ENCODE measurements around the gene SCYGR8. TPM values are rescaled to one million over a fixed set of nuclear protein-coding genes. Genes with fewer than 3 reads are reported as not detected.

Gene SCYGR8
- total and polyA plus RNA-seq, 2 donors = not detected

DNA sequence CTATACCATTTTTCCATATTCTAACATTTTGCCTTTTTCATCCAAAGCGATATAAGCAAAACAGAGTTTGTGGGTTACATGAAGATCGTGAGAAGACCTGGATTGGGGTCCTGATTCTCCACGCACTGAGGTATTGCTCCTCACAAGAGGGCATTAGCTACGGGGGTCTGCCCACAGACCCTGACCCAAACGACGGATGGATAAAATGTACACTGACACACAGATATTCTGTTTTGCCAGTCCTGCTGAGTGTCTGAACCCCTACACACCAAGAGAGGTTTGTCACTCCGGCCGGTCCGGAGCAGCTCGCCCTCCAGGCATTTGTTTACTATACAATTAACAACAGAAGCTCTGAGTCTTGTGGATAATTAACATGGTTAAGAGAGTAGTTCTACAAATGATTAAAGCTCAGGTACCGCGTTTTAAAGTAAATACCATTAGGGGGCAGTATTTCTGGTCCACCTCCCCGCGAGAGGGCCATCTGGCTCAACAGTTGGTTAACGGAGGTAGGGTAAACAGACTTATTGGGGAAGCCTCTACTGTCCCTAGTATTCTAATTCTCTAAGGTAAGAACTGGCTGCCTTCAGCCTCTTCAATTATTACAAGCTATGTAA lies 28.4 kb downstream of the SCYGR8 start:
- no peak overlapping the region for H3K27ac ChIP-seq (ENCODE audit: low read depth)
- H3K4me3 ChIP-seq (ENCODE audit: low read depth, low read length) = no peak overlapping the region
- DNase-seq (ENCODE audit: extremely low spot score) = no peak
- WGBS = 54% methylated on average over 15 of the region's 15 CpGs
- no peaks in the 10 kb centered on the region for H3K4me1 ChIP-seq (ENCODE audit: insufficient read depth)
- H3K36me3 ChIP-seq (ENCODE audit: insufficient read depth) = no peaks in the 10 kb centered on the region

DNA sequence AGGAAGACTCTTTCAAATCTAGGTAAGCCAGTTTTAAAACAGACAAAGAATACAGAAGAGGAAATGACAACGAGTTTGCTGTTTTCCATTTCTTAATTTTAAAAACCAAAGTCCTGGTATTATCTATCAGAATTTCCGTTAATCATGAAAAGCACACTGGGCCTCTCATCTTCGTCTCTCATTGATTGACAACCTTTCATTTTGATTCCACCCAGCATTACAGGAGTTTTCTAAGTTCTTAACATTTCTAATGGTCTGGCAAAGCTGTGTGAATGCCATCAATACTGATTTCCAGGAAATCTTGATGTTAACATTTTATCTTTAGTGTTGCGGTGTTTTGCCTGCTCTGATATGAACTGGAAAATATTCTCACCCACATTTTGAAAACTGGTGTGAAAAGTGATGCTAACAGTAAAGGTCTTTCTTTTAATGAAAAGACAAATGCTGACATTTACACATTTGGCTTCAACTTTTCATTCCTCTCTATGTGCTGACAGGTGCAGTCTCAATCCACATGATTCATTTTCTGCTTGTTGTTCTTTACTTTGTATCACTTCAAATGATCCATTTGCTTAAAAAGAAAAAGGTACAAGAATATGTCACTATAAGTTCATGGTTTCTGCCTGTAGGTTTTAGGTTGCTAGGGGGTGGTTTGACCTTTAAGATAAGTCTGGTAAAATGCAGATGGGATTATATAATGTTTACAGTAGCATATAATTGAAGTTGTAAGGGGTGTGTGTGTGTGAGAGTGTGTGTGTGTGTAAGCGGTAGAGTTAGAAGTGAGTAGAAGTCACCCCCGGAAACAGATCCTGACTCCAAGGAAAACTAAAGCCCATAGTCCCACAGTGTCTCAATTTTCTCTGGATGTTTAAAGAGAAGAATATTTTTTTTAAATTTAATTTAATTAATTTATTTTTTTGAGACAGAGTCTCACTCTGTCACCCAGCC lies 29.5 kb downstream of the SCYGR8 start:
- Histone ChIP-seq H3K4me1 (ENCODE audit: insufficient read depth) (no peaks in the 10 kb centered on the region), H3K4me3 (ENCODE audit: low read depth, low read length) (no peak overlapping the region), H3K36me3 (ENCODE audit: insufficient read depth) (no peaks in the 10 kb centered on the region), H3K27ac (ENCODE audit: low read depth) (no peak overlapping the region)
- no peak for DNase-seq (ENCODE audit: extremely low spot score)
- WGBS = 82% methylated on average over 6 of the region's 6 CpGs

DNA sequence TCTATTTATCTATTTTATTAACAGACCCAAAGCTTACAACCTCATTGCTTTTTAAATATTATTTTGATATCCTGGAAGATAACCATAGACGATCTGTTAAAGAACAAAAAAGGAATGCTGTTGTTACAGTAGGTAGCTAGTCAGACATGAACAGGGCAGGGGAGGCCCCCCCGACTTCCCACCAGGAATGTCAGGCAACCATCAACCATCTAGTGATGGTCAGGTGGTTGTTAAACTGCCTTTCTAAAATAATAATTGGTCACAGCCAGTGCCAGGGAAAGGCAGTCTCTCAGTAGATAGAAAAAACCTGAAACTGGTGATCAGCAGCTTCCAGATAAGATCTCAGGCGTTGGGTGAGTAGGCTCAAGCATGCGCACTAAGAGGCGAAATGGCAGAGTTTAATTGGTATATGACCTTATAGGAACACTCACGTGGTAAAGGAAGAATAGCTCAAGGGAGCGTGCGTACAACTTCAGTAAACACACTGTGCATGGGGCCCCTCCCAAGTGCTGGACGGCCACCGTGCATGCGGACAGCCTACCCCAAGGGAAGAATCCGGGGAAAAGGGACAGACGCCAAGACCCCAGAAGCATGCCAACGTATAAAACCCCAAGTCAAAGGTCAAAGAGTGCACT lies 35.4 kb downstream of the SCYGR8 start:
- Histone ChIP-seq H3K4me3 (ENCODE audit: low read depth, low read length) (no peak overlapping the region), H3K36me3 (ENCODE audit: insufficient read depth) (no peaks in the 10 kb centered on the region), H3K4me1 (ENCODE audit: insufficient read depth) (no peaks in the 10 kb centered on the region), H3K27ac (ENCODE audit: low read depth) (no peak overlapping the region)
- DNase-seq (ENCODE audit: extremely low spot score) = no peak
- WGBS = 44% methylated on average over 14 of the region's 14 CpGs

DNA sequence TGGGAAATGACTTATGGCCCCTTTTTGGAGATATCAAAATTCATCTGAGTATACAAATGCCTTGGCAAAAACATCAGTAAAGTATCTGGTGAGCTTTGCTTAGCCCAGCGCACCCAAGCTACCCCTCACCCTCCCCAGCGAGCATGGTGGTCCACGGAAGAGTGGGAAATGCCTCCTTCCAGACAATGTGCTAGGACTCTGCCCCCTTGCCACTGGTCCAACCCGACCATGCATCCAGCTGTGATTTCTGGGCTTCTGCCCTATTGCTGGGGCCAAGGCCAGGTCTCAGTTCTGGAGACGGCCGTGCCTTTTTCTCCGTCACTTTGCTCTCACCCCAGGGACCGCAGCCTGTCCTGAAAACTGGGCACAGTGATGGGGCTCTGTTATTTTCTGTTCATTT lies 36.1 kb downstream of the SCYGR8 start:
- Histone ChIP-seq H3K4me3 (ENCODE audit: low read depth, low read length) (no peak overlapping the region), H3K27ac (ENCODE audit: low read depth) (no peak overlapping the region), H3K36me3 (ENCODE audit: insufficient read depth) (no peaks in the 10 kb centered on the region), H3K4me1 (ENCODE audit: insufficient read depth) (no peaks in the 10 kb centered on the region)
- DNase-seq (ENCODE audit: extremely low spot score) = no peak
- WGBS = 76% methylated on average over 8 of the region's 8 CpGs

DNA sequence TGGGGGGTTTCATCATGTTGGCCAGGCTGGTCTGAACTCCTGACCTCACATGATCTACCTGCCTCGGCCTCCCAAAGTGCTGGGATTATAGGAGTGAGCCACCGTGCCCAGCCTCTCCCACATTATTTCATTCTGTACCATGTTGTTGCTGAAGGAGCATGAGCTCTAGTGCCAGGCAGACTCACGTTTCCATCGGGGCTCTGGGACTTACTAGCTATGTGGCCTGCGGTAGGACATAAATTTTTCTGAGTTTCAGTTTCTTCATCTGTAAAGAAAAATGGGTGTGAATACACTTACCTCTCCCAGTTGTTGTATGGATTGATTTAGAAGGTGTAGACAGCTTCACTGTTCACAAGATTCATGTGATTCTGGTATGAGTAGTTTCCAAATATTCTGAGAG lies 37.1 kb downstream of the SCYGR8 start:
- Histone ChIP-seq H3K36me3 (ENCODE audit: insufficient read depth) (no peaks in the 10 kb centered on the region), H3K4me1 (ENCODE audit: insufficient read depth) (no peaks in the 10 kb centered on the region), H3K27ac (ENCODE audit: low read depth) (no peak overlapping the region), H3K4me3 (ENCODE audit: low read depth, low read length) (no peak overlapping the region)
- WGBS = 86% methylated on average over 5 of the region's 5 CpGs
- no peak for DNase-seq (ENCODE audit: extremely low spot score)

DNA sequence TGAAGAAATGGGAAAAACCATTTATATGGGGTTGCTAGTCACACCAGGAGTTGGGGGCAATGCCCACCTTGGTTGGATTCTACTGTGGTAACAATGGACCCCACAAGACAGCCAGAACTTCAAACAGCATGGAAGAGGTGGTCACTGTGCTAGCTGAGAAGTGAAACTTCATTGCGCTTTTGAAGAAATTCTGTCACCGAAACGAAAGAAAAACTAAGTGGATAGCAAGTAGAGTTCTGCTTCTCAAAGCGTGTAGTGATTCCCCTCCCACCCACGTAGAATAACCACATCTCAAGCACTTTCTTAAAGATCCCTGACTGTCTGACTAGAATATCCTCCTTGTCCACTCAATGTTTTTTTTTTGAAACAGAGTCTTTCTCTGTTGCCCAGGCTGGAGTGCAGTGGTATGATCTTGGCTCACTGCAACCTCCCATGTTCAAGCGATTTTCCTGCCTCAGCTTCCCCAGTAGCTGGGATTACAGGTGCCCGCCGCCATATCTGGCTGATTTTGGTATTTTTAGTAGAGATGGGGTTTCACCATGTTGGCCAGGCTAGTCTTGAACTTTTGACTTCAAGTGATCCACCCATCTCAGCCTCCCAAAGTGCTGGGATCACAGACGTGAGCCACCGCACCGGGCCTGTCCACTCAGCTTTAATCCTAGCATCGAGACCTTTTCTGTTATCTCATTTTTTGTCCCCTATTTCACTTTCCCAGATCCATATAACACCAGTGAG lies 37.9 kb downstream of the SCYGR8 start:
- no peak overlapping the region for H3K4me3 ChIP-seq (ENCODE audit: low read depth, low read length)
- no peak overlapping the region for H3K27ac ChIP-seq (ENCODE audit: low read depth)
- no peak for DNase-seq (ENCODE audit: extremely low spot score)
- WGBS = 79% methylated on average over 12 of the region's 12 CpGs
- H3K36me3 ChIP-seq (ENCODE audit: insufficient read depth) = no peaks in the 10 kb centered on the region
- H3K4me1 ChIP-seq (ENCODE audit: insufficient read depth) = no peaks in the 10 kb centered on the region

DNA sequence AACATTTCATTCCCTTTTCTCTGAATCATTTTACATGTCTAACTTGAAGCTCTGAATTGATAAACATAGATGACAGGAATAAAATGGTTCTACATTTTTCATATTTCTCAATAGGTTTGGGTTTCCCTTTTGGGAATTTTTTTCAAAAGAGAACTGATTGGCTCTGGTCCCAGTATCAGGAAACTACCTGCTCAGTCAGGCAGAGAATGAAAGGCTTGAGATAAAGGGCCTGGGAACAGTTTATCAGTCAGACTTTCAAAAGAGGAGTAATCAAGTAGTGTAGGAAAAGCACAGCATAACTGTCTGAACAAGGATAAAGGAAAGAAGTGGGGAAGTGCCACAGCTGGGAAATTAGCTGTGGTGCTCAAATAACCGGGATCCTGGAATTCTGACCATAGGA lies 39.6 kb downstream of the SCYGR8 start:
- H3K27ac ChIP-seq (ENCODE audit: low read depth) = no peak overlapping the region
- no peak overlapping the region for H3K4me3 ChIP-seq (ENCODE audit: low read depth, low read length)
- H3K36me3 ChIP-seq (ENCODE audit: insufficient read depth) = no peaks in the 10 kb centered on the region
- 48% methylated on average over 1 of the region's 1 CpG for WGBS
- H3K4me1 ChIP-seq (ENCODE audit: insufficient read depth) = no peaks in the 10 kb centered on the region
- no peak for DNase-seq (ENCODE audit: extremely low spot score)

DNA sequence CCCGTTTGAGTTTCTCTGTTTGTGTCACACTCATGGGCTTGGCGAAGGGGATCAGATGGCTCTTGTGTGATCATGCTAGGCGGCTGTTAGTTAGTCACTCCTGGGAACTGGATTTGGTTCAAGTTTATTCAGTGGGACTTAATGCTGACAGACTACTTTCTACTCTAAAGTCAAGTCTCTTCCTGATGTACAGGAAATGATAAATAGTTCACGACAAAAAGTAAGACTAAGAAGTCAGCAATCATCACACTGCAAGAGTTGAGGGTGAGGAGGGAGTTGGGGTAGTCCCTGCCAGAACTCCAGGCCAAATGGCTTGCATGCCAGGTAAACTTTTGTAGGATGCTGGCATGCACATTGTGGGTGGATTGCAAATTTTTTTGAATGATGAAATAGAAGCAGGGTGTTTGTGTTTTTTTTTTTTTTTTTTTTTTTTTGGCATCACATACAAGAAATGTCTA lies 42.9 kb downstream of the SCYGR8 start:
- Histone ChIP-seq H3K27ac (ENCODE audit: low read depth) (no peak overlapping the region), H3K4me3 (ENCODE audit: low read depth, low read length) (no peak overlapping the region), H3K36me3 (ENCODE audit: insufficient read depth) (no peaks in the 10 kb centered on the region), H3K4me1 (ENCODE audit: insufficient read depth) (no peaks in the 10 kb centered on the region)
- WGBS = 76% methylated on average over 4 of the region's 4 CpGs
- DNase-seq (ENCODE audit: extremely low spot score) = no peak

DNA sequence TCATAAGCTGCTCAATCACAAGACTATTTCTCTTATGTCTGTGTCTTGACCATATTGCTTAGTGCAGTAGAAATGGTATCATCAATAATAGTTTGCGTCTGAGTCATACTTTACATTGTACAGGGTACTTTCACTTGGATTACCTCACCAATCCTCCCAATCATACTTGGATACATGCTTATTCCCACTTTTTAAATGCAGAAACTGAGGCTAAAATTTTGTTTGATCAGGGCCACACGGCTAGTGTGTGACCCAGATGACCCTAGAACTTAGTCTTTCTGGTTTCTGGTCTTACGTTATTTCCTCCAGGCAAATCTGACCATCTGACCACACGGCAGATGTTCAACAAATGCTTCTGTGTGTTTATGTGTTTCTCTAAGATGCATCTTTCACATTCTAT lies 44.1 kb downstream of the SCYGR8 start:
- Histone ChIP-seq H3K36me3 (ENCODE audit: insufficient read depth) (no peaks in the 10 kb centered on the region), H3K27ac (ENCODE audit: low read depth) (no peak overlapping the region), H3K4me3 (ENCODE audit: low read depth, low read length) (no peak overlapping the region), H3K4me1 (ENCODE audit: insufficient read depth) (no peaks in the 10 kb centered on the region)
- 60% methylated on average over 4 of the region's 4 CpGs for WGBS
- DNase-seq (ENCODE audit: extremely low spot score) = no peak

DNA sequence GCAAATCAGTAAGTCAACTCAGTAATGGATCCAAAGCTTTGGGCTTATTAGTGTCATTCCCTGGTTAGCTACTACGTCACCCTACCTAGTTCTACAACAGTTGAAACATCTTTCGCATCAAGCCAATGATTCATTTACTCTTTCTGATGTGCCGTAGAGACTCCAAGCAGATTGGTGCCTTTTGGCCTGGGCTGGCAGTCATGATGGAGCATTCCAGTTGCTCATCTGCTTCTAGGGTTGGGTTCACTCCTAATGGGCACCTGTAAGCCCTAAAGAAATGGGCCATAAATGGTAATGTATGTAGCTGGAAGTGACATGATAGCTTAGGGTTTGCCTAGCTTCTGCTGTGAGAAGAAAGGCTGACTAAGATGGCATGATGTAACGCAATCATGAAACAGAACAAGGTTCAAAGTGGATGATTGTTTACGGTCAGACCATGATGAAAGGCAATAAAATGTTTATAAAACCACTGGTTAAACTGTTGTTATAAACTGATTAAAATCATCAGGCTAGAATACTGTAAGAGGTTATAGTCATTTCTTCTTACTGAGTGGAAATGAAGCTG lies 47.5 kb downstream of the SCYGR8 start:
- H3K27ac ChIP-seq (ENCODE audit: low read depth) = no peak overlapping the region
- WGBS = 86% methylated on average over 5 of the region's 5 CpGs
- DNase-seq (ENCODE audit: extremely low spot score) = no peak
- no peak overlapping the region for H3K4me3 ChIP-seq (ENCODE audit: low read depth, low read length)
- no peaks in the 10 kb centered on the region for H3K36me3 ChIP-seq (ENCODE audit: insufficient read depth)
- no peaks in the 10 kb centered on the region for H3K4me1 ChIP-seq (ENCODE audit: insufficient read depth)

Small RNA genes within 50 kb of the gene (small RNA-seq; reads per million reads assigned to genes)
- gene RNA5SP121 (not detected), gene SNRPGP8 (not detected)

Other genes starting within 250 kb of the SCYGR8 start
- gene SCYGR2, start 147.0 kb upstream of the SCYGR8 start, total RNA-seq = not detected
- gene SCYGR2, start 147.0 kb upstream of the SCYGR8 start, polyA plus RNA-seq = not detected
- gene SCYGR3, start 131.1 kb upstream of the SCYGR8 start, total RNA-seq = not detected
- not detected for gene SCYGR3, start 131.1 kb upstream of the SCYGR8 start, polyA plus RNA-seq
- not detected for gene SCYGR4, start 128.4 kb upstream of the SCYGR8 start, total RNA-seq
- gene SCYGR4, start 128.4 kb upstream of the SCYGR8 start, polyA plus RNA-seq = not detected
- not detected for gene SCYGR5, start 79.1 kb upstream of the SCYGR8 start, total RNA-seq
- gene SCYGR5, start 79.1 kb upstream of the SCYGR8 start, polyA plus RNA-seq = not detected
- gene SLC19A3, start 27.9 kb upstream of the SCYGR8 start, total RNA-seq = 1.4 TPM
- gene SLC19A3, start 27.9 kb upstream of the SCYGR8 start, polyA plus RNA-seq = 1.4 TPM
- gene SCYGR6, start 21.1 kb upstream of the SCYGR8 start, total RNA-seq = not detected
- not detected for gene SCYGR6, start 21.1 kb upstream of the SCYGR8 start, polyA plus RNA-seq
- gene SCYGR7, start 17.6 kb upstream of the SCYGR8 start, total RNA-seq = not detected
- not detected for gene SCYGR7, start 17.6 kb upstream of the SCYGR8 start, polyA plus RNA-seq
- not detected for gene CCL20, start 67.9 kb downstream of the SCYGR8 start, total RNA-seq
- gene CCL20, start 67.9 kb downstream of the SCYGR8 start, polyA plus RNA-seq = 1.5 TPM
- 0.16 TPM for gene DAW1, start 125.7 kb downstream of the SCYGR8 start, total RNA-seq
- gene DAW1, start 125.7 kb downstream of the SCYGR8 start, polyA plus RNA-seq = not detected